ENCODE data around the gene ADAMTS4. TPM values are rescaled to one million over a fixed set of nuclear protein-coding genes. Genes with fewer than 3 reads are reported as not detected.

ADAMTS4 gene
- total and polyA plus RNA-seq, 2 donors (not counting 1 experiment from before 2014, with no cell fraction given): 1.0 to 1.3 TPM

DNA sequence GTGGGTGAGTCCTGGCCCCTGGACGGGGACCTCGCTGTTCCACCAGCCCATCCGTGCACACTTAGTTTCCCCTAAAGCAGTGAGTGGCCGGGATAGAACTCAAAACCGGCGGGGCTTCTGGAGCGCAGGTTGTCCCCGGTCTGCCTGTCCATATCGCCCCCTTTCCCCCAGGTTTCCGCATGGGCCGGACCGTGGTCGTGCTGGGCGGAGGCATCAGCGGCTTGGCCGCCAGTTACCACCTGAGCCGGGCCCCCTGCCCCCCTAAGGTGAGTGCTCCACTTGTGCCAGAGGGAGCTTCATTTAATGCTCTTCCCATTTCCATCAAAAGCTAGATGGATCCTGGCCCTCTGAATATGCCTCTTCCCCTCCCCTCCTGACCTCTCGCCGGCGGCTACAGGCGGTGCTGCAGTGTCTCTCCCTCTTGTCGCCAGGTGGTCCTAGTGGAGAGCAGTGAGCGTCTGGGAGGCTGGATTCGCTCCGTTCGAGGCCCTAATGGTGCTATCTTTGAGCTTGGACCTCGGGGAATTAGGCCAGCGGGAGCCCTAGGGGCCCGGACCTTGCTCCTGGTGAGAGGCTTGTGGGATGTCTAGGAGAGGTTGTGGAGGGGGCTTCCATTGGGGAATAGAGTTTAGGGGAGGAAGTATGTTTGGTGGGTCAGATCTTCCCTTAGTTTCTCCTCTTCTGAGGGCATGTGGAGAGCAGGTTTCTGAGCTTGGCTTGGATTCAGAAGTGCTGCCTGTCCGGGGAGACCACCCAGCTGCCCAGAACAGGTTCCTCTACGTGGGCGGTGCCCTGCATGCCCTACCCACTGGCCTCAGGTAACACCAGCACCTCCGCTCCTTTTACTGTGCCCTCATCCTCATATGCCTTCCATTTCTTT, 31.9 kb downstream of the ADAMTS4 start:
- Histone ChIP-seq H3K4me2 (ENCODE audit: extremely low read depth, insufficient read depth, low read length) (peak overlapping the region; percentile 100), H3K27me3 (ENCODE audit: control insufficient read depth, insufficient read depth, low read length) (no peaks in the 10 kb centered on the region), H4K20me1 (ENCODE audit: control insufficient read depth, extremely low read depth, insufficient read depth, low read length) (no peaks in the 10 kb centered on the region), H3K36me3 (ENCODE audit: control insufficient read depth, insufficient read depth, low read length) (peaks cover 18% of the 10 kb centered on the region), H2AFZ (ENCODE audit: low read length) (peak overlapping the region; percentile 87), H3K27ac (ENCODE audit: insufficient read depth, low read length) (peak overlapping the region; percentile 91), H3K79me2 (ENCODE audit: control insufficient read depth, insufficient read depth, low read length) (peaks cover 2% of the 10 kb centered on the region), H3K4me1 (ENCODE audit: control insufficient read depth, extremely low read depth, insufficient read depth, low read length) (peaks cover 11% of the 10 kb centered on the region), H3K4me3 (replicated peaks in 1 of 4; ENCODE audit: control extremely low read depth in 1 of 4, insufficient read depth in 1 of 4, low read depth in 3 of 4, low read length in 4 of 4) (peak overlapping the region; percentile 76 to 88 (median 84)), H3K9ac (ENCODE audit: insufficient read depth, low read length) (peak overlapping the region; percentile 69), H3K9me3 (ENCODE audit: control insufficient read depth, insufficient read depth, low read depth, low read length) (no peaks in the 10 kb centered on the region)
- DNase-seq (ENCODE audit: low read depth in 2 of 2): no peak
- TF ChIP-seq, protein P1, sequence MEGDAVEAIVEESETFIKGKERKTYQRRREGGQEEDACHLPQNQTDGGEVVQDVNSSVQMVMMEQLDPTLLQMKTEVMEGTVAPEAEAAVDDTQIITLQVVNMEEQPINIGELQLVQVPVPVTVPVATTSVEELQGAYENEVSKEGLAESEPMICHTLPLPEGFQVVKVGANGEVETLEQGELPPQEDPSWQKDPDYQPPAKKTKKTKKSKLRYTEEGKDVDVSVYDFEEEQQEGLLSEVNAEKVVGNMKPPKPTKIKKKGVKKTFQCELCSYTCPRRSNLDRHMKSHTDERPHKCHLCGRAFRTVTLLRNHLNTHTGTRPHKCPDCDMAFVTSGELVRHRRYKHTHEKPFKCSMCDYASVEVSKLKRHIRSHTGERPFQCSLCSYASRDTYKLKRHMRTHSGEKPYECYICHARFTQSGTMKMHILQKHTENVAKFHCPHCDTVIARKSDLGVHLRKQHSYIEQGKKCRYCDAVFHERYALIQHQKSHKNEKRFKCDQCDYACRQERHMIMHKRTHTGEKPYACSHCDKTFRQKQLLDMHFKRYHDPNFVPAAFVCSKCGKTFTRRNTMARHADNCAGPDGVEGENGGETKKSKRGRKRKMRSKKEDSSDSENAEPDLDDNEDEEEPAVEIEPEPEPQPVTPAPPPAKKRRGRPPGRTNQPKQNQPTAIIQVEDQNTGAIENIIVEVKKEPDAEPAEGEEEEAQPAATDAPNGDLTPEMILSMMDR (conservative IDR thresholded peaks at IDR 0.05 in 1 of 2, IDR thresholded peaks at IDR 0.05 in 1 of 2; ENCODE audit: low read depth in 1 of 2, low read length in 2 of 2): no peak

DNA sequence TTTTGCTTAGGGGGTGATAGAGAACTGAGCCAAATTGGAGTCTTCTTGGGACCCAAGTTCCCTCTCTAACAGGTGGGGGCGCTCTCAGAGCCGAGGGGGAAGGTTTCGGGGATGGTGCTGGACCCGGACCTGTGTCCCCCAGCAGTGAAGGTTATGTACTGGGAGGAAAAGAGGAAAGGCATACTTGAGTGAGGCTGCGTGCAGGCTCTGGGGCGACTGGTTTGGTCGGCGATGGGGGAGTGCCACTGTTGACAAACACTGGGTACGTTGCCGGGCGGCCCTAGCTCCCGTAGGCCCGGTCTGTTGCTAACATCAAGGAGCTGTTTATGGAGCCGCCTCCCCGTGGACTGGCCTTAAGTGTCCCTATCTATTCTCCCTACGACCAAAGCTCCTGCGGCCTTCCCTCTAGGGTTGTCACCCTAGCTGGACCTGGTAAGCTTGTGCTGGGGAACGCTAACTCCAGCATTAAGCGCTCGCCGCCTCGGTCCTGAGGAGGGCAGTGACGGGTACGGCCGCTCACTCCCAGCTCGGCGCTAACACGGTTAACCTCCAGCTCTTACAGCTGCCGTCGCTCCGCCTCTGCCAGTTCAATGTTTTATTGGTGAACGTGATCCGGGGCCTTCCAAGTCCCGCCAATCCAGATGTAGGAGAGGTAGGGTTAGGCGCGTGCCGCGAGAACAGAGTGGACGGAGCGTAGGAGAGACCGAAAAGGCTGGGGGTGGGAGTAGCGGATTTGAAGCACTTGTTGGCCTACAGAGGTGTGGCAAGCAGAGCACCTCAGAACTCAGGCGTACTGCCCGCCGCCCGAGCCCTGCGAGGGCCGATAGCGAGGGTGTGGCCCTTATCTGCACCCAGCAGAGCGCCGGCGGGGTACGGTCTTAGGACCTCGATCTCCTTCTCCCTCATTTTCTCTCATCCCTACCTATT, 32.8 kb downstream of the ADAMTS4 start, which contains the start of gene PPOX:
TSS of gene PPOX (plus strand) at position 685 of the 927 bp plus-strand sequence. CDS start 422 bp downstream, outside the sequence.
- peak within 1 kb of the TSS; percentile 74 for H3K9ac ChIP-seq (ENCODE audit: insufficient read depth, low read length)
- H3K4me2 ChIP-seq (ENCODE audit: extremely low read depth, insufficient read depth, low read length): peak within 1 kb of the TSS; percentile 100
- H3K4me3 ChIP-seq (replicated peaks in 1 of 4; ENCODE audit: control extremely low read depth in 1 of 4, insufficient read depth in 1 of 4, low read depth in 3 of 4, low read length in 4 of 4): peak within 1 kb of the TSS; percentile 76 to 88 (median 84)
- peaks cover 3% of the 10 kb centered on the region for H3K79me2 ChIP-seq (ENCODE audit: control insufficient read depth, insufficient read depth, low read length)
- no peak for TF ChIP-seq EZH2 (IDR thresholded peaks at IDR 0.05; ENCODE audit: low read length, missing control alignments)
- TF ChIP-seq, protein P1 (conservative IDR thresholded peaks at IDR 0.05 in 1 of 2, IDR thresholded peaks at IDR 0.05 in 1 of 2; ENCODE audit: low read depth in 1 of 2, low read length in 2 of 2): peak; percentile 53 to 55
- H4K20me1 ChIP-seq (ENCODE audit: control insufficient read depth, extremely low read depth, insufficient read depth, low read length): no peaks in the 10 kb centered on the region
- peak; percentile 98 to 99 for DNase-seq (ENCODE audit: low read depth in 2 of 2)
- peak within 1 kb of the TSS; percentile 87 for H2AFZ ChIP-seq (ENCODE audit: low read length)
- no peaks in the 10 kb centered on the region for H3K9me3 ChIP-seq (ENCODE audit: control insufficient read depth, insufficient read depth, low read depth, low read length)
- H3K27me3 ChIP-seq (ENCODE audit: control insufficient read depth, insufficient read depth, low read length): no peaks in the 10 kb centered on the region
- H3K36me3 ChIP-seq (ENCODE audit: control insufficient read depth, insufficient read depth, low read length): peaks cover 15% of the 10 kb centered on the region
- peak within 1 kb of the TSS; percentile 91 for H3K27ac ChIP-seq (ENCODE audit: insufficient read depth, low read length)
- peaks cover 11% of the 10 kb centered on the region for H3K4me1 ChIP-seq (ENCODE audit: control insufficient read depth, extremely low read depth, insufficient read depth, low read length)

All from fibroblast of lung (primary cell).